HCT116 (cell line): Measurements from ENCODE around the gene GMDS. TPM values are rescaled to one million over a fixed set of nuclear protein-coding genes. Genes with fewer than 3 reads are reported as not detected.

Experiments
- ATAC-seq: fragments of 200-7000 bp; cut with Tn5 transposase; 2 replicates; pipeline ENCODE4 v1.9.1; 2020; ENCODE audit warnings: mild to moderate bottlenecking, moderate library complexity
- BruUV-seq: library from RNA; stranded (reverse); fragments of 400-500 nt; replicated peaks from 2 replicates; lab custom pipeline; 2021; lab: Mats Ljungman, UMichigan
- CTCF ChIA-PET: fragments of 300-600 bp; sonication (Branson Sonifier 250); formaldehyde crosslinking; loops from one replicate; lab custom pipeline; 2021; ENCODE audit warnings: antibody characterized with exemption; lab: Charles Lee
- POLR2A ChIA-PET: fragments of 300-600, 350-600 bp; sonication (Branson Sonifier 250); formaldehyde crosslinking; loops from one replicate; lab custom pipeline; 2021; ENCODE audit warnings: antibody characterized with exemption; lab: Charles Lee
- RAD21 ChIA-PET, 2 experiments: fragments of 300-600 bp; sonication (Branson Sonifier 250); formaldehyde crosslinking; loops; one replicate each; lab custom pipeline; 2023; ENCODE audit warnings: low total read pairs in 2 of 2; ENCODE audit not compliant: uncharacterized antibody in 2 of 2, unreplicated experiment in 2 of 2, low non-redundant PET in 1 of 2; lab: Charles Lee
- DNase-seq: peaks from one replicate; pipeline ENCODE4 v3.0.0-alpha.2; 2010; ENCODE audit warnings: low read depth, low spot score
- H2AFZ ChIP-seq: fragments of 200-600 bp; shearing (Covaris generic), sonication (generic); 2 replicates; pipeline ENCODE4 v1.6.1; 2017; ENCODE audit warnings: low read depth, mixed run types, mixed read lengths, antibody characterized with exemption, low read length; ENCODE audit not compliant: poor library complexity, severe bottlenecking
- H3K27ac ChIP-seq: 2 replicates; pipeline ENCODE4 v1.5.1; 2012; ENCODE audit warnings: low read depth, low read length
- H3K27me3 ChIP-seq: fragments of 200-600 bp; sonication (generic); 2 replicates; pipeline ENCODE4 v1.6.1; 2016; ENCODE audit warnings: mixed run types, low read length, mixed read lengths; ENCODE audit not compliant: insufficient read depth
- H3K36me3 ChIP-seq, 2 experiments: fragments of 200-500 bp in 1 of 2; fragments of 200-600 bp in 1 of 2; sonication (Bioruptor generic) in 1 of 2; sonication (generic) in 1 of 2; 2 replicates each; pipeline versions ENCODE4 v1.5.1 to v1.6.1; 2014 to 2016; ENCODE audit warnings: low read length in 2 of 2, inconsistent platforms in 1 of 2, mixed read lengths in 1 of 2, mixed run types in 1 of 2; ENCODE audit not compliant: insufficient read depth in 2 of 2, control insufficient read depth in 1 of 2
- H3K4me1 ChIP-seq, 2 experiments: fragments of 200-600 bp in 1 of 2; sonication (generic) in 1 of 2; 2 replicates each; pipeline versions ENCODE4 v1.5.1 to v1.6.1; 2012 to 2017; ENCODE audit warnings: low read length in 2 of 2, inconsistent platforms in 1 of 2, mild to moderate bottlenecking in 1 of 2, mixed read lengths in 1 of 2, mixed run types in 1 of 2, moderate library complexity in 1 of 2; ENCODE audit not compliant: insufficient read depth in 2 of 2, control insufficient read depth in 1 of 2
- H3K4me2 ChIP-seq: fragments of 200-600 bp; sonication (generic); 2 replicates; pipeline ENCODE4 v1.6.1; 2017; ENCODE audit warnings: mixed run types, low read length, mixed read lengths
- H3K4me3 ChIP-seq, 2 experiments: fragments of 200-600 bp in 1 of 2; sonication (generic) in 1 of 2; replicated peaks in 1 of 2; 2 replicates each; pipeline ENCODE4 v1.5.1; 2011 to 2016; ENCODE audit warnings: low read length in 2 of 2, control low read depth in 1 of 2, low read depth in 1 of 2, mild to moderate bottlenecking in 1 of 2, mixed read lengths in 1 of 2, mixed run types in 1 of 2
- H3K79me2 ChIP-seq: fragments of 200-600 bp; sonication (generic); 2 replicates; pipeline ENCODE4 v1.6.1; 2017; ENCODE audit warnings: mild to moderate bottlenecking, mixed run types, low read length, moderate library complexity, mixed read lengths; ENCODE audit not compliant: insufficient read depth
- H3K9ac ChIP-seq: fragments of 200-600 bp; sonication (generic); 2 replicates; pipeline ENCODE4 v1.6.1; 2016; ENCODE audit warnings: low read length, mixed read lengths
- H3K9me2 ChIP-seq: fragments of 200-600 bp; sonication (generic), shearing (Covaris generic); 2 replicates; pipeline ENCODE4 v1.6.1; 2017; ENCODE audit warnings: mixed run types, mild to moderate bottlenecking, moderate library complexity; ENCODE audit not compliant: insufficient read depth
- H3K9me3 ChIP-seq, 2 experiments: fragments of 200-500 bp in 1 of 2; fragments of 200-600 bp in 1 of 2; sonication (Bioruptor generic) in 1 of 2; sonication (generic) in 1 of 2; 2 replicates each; pipeline ENCODE4 v1.6.1; 2014 to 2017; ENCODE audit warnings: low read length in 2 of 2, mixed read lengths in 2 of 2, inconsistent platforms in 1 of 2, low read depth in 1 of 2, mild to moderate bottlenecking in 1 of 2, mixed run types in 1 of 2, moderate library complexity in 1 of 2; ENCODE audit not compliant: control insufficient read depth in 1 of 2, insufficient read depth in 1 of 2
- H4K20me1 ChIP-seq: fragments of 200-600 bp; sonication (generic), shearing (Covaris generic); 2 replicates; pipeline ENCODE4 v1.6.1; 2017; ENCODE audit warnings: mixed run types, mild to moderate bottlenecking, moderate library complexity; ENCODE audit not compliant: insufficient read depth
- ATF3 ChIP-seq: IDR thresholded peaks from 2 replicates; pipeline ENCODE4 v1.6.1; 2012
- CEBPB ChIP-seq: IDR thresholded peaks from 2 replicates; pipeline ENCODE4 v1.6.1; 2012; ENCODE audit warnings: low read depth
- CTCF ChIP-seq, 3 experiments: fragments of 200-600 bp in 1 of 3; sonication (generic) in 1 of 3; IDR thresholded peaks in 2 of 3; conservative IDR thresholded peaks in 1 of 3; 2 replicates each; pipeline ENCODE4 v1.5.1; 2012 to 2017; ENCODE audit warnings: low read depth in 2 of 3, low read length in 2 of 3, antibody characterized with exemption in 1 of 3, borderline replicate concordance in 1 of 3, control low read depth in 1 of 3, mild to moderate bottlenecking in 1 of 3, mixed read lengths in 1 of 3, mixed run types in 1 of 3, moderate library complexity in 1 of 3; ENCODE audit not compliant: insufficient read depth in 1 of 3
- ELF1 ChIP-seq: IDR thresholded peaks from 2 replicates; pipeline ENCODE4 v1.6.1; 2012; ENCODE audit warnings: low read depth, borderline replicate concordance
- EZH2 ChIP-seq: fragments of 200-600 bp; sonication (generic); IDR thresholded peaks from 2 replicates; pipeline ENCODE4 v1.6.1; 2017; ENCODE audit warnings: antibody characterized with exemption, mixed run types
- EZH2phosphoT487 ChIP-seq: fragments of 200-600 bp; IDR thresholded peaks from 2 replicates; pipeline ENCODE4 v1.6.1; 2018; ENCODE audit warnings: antibody characterized with exemption, borderline replicate concordance
- JUND ChIP-seq: IDR thresholded peaks from 2 replicates; pipeline ENCODE4 v1.6.1; 2012
- MAX ChIP-seq: IDR thresholded peaks from 2 replicates; pipeline ENCODE4 v1.6.1; 2012
- POLR2AphosphoS5 ChIP-seq: IDR thresholded peaks from 2 replicates; pipeline ENCODE4 v1.6.1; 2011; ENCODE audit warnings: mild to moderate bottlenecking, low read depth, low read length, moderate library complexity
- SIN3A ChIP-seq: IDR thresholded peaks from 2 replicates; pipeline ENCODE4 v1.6.1; 2012; ENCODE audit warnings: low read depth
- SP1 ChIP-seq: IDR thresholded peaks from 2 replicates; pipeline ENCODE4 v1.6.1; 2012; ENCODE audit warnings: low read depth
- SRF ChIP-seq: IDR thresholded peaks from 2 replicates; pipeline ENCODE4 v1.6.1; 2012; ENCODE audit warnings: low read depth
- TCF7L2 ChIP-seq: IDR thresholded peaks from 2 replicates; pipeline ENCODE4 v1.7.0; 2011; ENCODE audit warnings: borderline replicate concordance, inconsistent platforms; ENCODE audit not compliant: insufficient read depth, insufficient read length; ENCODE audit errors: extremely low read depth
- YY1 ChIP-seq: IDR thresholded peaks from 2 replicates; pipeline ENCODE4 v1.6.1; 2011; ENCODE audit warnings: low read length, low read depth, moderate library complexity, mild to moderate bottlenecking; ENCODE audit not compliant: insufficient replicate concordance; ENCODE audit errors: extremely low read depth
- ZBTB33 ChIP-seq: IDR thresholded peaks from 2 replicates; pipeline ENCODE4 v1.6.1; 2011; ENCODE audit warnings: mild to moderate bottlenecking, low read length, moderate library complexity; ENCODE audit not compliant: insufficient replicate concordance; ENCODE audit errors: extremely low read depth
- ZNF274 ChIP-seq: fragments of 200-500 bp; sonication (Bioruptor generic); IDR thresholded peaks from 2 replicates; pipeline ENCODE4 v1.6.1; 2014; ENCODE audit warnings: mild to moderate bottlenecking, low read depth, low read length, inconsistent platforms
- intact Hi-C: fragments of 100-400 bp; cut with micrococcal nuclease; formaldehyde crosslinking; loops from 2 replicates; pipeline ENCODE4 v1.10.0; 2022
- total RNA-seq: library from RNA; stranded (reverse); gene quantifications from one replicate; pipeline ENCODE4 v1.2.1, GENCODE V29; 2021; ENCODE audit not compliant: unreplicated experiment

The GMDS gene
- total RNA-seq, 1 experiment from 2014 or later = 34.4 TPM

GRCh38 chr6:1749041-1749440 lies 496.4 kb downstream of the GMDS start:
- ATAC-seq = no peak

GRCh38 chr6:1747531-1747930 lies 497.9 kb downstream of the GMDS start:
- no TSS peak for BruUV-seq
- Histone ChIP-seq H3K4me3 (no peak overlapping the region), H3K27ac (no peak overlapping the region), H4K20me1 (no peaks in the 10 kb centered on the region), H3K4me2 (no peak overlapping the region), H3K27me3 (no peaks in the 10 kb centered on the region), H3K36me3 (no peaks in the 10 kb centered on the region), H3K9me3 (no peaks in the 10 kb centered on the region), H3K9ac (no peak overlapping the region), H2AFZ (no peak overlapping the region), H3K9me2 (no peaks in the 10 kb centered on the region), H3K4me1 (no peaks in the 10 kb centered on the region), H3K79me2 (no peaks in the 10 kb centered on the region)
- ChIA-PET RAD21 (no interaction called here), CTCF (no interaction called here), POLR2A (no interaction called here)
- intact Hi-C loops = no loop called here
- DNase-seq (no peak), ATAC-seq (no peak)
- no peak for TF ChIP-seq EZH2phosphoT487
- TF ChIP-seq SP1 = no peak
- TF ChIP-seq CEBPB = no peak
- no peak for TF ChIP-seq SRF
- TF ChIP-seq CTCF (IDR thresholded peaks at IDR 0.05 in 2 of 3, conservative IDR thresholded peaks at IDR 0.05 in 1 of 3; ENCODE audit: borderline replicate concordance in 1 of 3, insufficient read depth in 1 of 3, low read depth in 2 of 3, low read length in 2 of 3) = no peak
- TF ChIP-seq YY1 = no peak
- no peak for TF ChIP-seq ZBTB33
- no peak for TF ChIP-seq POLR2AphosphoS5
- no peak for TF ChIP-seq ELF1
- no peak for TF ChIP-seq TCF7L2
- TF ChIP-seq EZH2 = no peak
- TF ChIP-seq MAX = no peak
- no peak for TF ChIP-seq ATF3
- TF ChIP-seq SIN3A = no peak
- TF ChIP-seq ZNF274 = no peak

More at GRCh38 chr6:1749041-1749440, 496.4 kb downstream of the GMDS start:
- Histone ChIP-seq H3K4me1 (no peaks in the 10 kb centered on the region), H3K79me2 (no peaks in the 10 kb centered on the region), H3K9ac (no peak overlapping the region), H3K4me2 (no peak overlapping the region), H3K27ac (no peak overlapping the region), H3K27me3 (no peaks in the 10 kb centered on the region), H3K36me3 (no peaks in the 10 kb centered on the region), H2AFZ (no peak overlapping the region), H3K4me3 (no peak overlapping the region), H3K9me3 (no peaks in the 10 kb centered on the region), H3K9me2 (no peaks in the 10 kb centered on the region), H4K20me1 (no peaks in the 10 kb centered on the region)
- BruUV-seq = no TSS peak
- ChIA-PET RAD21 (no interaction called here), POLR2A (no interaction called here), CTCF (no interaction called here)
- DNase-seq = no peak
- no peak for TF ChIP-seq JUND
- TF ChIP-seq SP1 = no peak
- no peak for TF ChIP-seq ELF1
- intact Hi-C loops = no loop called here
